NCI-H510A treated with DMSO at 0.1 percent for 48 hours (cell line): ENCODE measurements around the gene NNMT.

Source experiments
- DNase-seq: peaks from one replicate; lab custom pipeline; 2025; lab: John Stamatoyannopoulos, UW

Gene NNMT

GRCh38 chr11:114295676-114296604 is at the start of gene NNMT:
TSS of gene NNMT (plus strand) at chr11:114296399. CDS start at chr11:114296557, 158 bp downstream.
- DNase-seq, result no peak

- no peak for DNase-seq
Measured at GRCh38 chr11:114247070-114247789, 49.0 kb upstream of the NNMT start.

DNA sequence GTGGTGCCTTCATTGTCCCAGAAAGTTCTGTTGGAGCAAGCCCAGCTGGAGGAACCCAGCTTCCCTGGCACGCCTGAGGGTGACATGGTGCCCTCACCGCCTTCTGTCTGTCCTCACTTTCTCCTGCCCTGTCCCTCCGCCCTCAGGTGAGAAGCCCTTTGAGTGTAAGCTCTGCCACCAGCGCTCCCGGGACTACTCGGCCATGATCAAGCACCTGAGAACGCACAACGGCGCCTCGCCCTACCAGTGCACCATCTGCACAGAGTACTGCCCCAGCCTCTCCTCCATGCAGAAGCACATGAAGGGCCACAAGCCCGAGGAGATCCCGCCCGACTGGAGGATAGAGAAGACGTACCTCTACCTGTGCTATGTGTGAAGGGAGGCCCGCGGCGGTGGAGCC is 46.0 kb upstream of the NNMT start:
- no peak for DNase-seq

DNA sequence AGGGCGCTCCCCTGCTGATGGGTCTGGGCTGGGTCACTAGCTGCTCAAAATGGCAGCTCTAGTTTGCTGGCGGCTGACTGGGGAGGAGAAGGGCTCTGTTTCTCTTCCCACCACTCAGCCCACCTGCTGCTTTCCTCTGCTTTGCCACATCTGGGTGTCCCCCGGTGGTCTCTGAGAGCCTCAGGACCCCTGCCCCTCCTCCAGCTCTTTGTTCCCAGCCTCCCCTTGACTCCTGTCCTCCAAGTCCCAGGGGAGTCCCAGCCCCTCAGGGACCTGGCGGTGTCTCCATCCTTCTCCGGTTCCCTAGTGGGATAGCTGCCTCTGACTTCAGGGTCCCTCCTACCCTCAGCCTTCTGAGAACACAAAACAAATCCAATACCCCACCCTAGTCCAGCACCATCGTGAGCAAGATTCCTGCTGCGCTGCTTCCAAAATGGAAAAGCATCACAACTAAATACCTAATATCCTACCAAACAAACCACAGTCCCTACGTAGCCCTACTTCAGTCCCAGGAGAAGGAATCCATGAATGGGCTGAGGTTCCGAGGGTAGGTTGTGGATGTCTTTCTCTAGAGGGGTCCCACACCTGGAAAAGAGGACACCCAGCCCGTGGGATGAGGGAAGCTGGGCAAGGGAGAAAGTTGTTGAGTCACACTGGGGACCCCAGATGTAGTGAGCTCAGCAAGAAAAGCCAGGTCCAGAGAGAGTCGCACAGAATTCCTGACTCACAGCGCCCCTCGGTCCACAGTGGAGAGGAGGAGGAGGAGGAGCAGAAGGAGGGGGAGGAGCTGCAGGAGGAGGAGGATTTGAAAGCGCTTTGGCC is 45.0 kb upstream of the NNMT start:
- DNase-seq, result no peak

GRCh38 chr11:114251815-114252337 is 44.3 kb upstream of the NNMT start:
- DNase-seq, result no peak

- DNase-seq, result no peak
Measured at GRCh38 chr11:114252767-114253166, 43.4 kb upstream of the NNMT start.

DNA sequence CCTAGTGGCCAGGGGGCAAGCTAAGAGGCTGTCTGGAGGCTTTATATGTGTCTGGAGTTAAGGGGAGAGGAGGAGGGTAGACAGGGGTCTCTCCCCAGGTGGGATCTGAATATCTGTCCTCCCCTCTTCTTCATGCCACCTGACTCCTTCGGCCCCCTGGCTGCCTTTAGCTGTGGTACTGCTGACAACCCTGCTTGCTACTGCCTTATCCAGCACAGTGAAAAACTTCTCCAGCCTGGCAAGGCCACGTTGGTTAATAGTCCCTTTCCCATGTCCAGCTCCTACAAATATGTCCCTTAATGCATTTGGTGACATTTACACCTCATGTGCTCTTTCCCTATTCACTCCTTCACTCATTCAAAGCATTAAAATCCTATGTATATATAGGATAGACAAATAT is 42.4 kb upstream of the NNMT start:
- no peak for DNase-seq

DNA sequence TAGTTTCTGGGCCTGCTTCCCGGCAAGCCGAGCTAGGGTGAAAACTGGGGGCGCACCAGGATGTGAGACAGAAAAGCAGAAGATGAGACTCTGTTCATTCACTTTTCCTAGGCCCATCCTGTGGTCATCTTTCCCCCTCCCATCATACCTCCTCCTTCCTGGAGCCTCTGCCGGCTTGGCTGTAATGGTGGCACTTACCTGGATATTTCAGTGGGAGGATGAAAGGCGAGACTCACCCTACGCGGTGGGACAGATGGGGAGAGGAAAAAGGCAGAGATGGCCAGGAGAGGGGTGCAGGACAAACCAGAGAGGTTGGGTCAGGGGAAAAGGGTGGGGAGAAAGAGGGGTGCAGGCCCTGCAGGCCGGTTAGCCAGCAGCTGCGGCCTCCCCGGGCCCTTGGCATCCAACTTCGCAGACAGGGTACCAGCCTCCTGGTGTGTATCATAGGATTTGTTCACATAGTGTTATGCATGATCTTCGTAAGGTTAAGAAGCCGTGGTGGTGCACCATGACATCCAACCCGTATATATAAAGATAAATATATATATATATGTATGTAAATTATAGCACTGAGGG is 41.5 kb upstream of the NNMT start:
- no peak for DNase-seq

DNA sequence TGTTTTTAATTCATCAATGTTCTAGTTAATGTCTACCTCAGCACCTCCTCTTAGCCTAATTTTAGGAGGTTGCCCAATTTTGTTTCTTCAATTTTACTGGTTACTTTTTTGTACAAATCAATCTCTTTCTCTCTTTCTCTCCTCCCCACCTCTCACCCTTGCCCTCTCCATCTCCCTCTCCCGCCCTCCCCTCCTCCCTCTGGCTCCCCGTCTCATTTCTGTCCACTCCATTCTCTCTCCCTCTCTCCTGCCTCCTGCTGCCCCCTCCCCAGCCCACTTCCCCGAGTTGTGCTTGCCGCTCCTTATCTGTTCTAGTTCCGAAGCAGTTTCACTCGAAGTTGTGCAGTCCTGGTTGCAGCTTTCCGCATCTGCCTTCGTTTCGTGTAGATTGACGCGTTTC is 40.9 kb upstream of the NNMT start:
- DNase-seq, result no peak

DNA sequence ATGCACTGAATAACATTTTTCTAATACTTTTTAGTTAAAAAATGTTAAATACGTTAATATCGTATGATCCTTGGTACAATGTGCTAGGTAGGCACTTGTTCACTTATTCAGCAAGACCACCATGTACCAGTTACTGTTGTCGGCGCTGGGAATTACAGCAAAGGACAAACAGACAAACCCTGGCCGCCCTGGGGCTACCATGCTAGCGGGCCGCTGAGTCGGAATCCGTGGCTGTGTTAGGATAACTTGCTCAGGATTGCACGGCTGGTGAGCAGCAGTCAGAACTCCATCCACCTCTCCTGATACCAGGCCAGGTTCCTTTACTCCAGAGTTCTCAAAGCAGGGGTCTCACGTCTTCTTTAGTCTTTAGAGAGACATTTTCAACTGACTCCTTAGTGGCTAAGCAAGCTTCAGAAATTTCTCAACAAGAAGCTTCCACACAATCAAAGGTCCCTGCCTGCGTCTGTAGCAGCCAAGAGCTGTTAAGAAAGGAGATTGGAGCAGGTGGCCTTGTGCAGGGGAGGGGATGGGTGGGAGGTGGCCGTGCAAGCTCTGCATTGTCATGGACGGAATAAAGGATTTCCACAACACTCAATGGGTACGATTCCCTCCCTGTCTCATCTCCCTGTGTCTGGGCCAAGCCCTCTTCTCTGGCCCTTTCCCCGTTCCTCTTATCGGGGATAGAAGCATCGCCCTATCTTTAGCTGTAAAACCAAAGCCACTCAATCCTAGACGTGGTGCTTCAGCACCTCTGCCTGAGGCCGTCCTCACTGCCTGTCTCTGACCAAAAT is 39.8 kb upstream of the NNMT start:
- DNase-seq, result no peak

DNA sequence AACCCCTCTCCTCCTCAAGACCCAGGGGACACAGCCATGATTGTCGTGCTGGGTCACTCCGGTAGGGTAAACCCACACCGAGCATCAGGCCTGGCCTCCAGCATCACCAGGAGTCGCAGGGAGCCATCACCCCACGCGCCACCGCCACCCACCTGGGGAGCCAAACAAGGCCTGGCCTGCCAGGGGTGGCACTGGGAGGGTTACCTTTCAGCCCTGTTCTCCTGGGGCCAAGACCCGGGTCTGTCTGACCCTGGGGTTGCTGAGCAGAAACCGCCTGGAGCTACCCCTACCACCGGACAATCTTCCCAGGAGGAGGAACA is 39.3 kb upstream of the NNMT start:
- no peak for DNase-seq

DNA sequence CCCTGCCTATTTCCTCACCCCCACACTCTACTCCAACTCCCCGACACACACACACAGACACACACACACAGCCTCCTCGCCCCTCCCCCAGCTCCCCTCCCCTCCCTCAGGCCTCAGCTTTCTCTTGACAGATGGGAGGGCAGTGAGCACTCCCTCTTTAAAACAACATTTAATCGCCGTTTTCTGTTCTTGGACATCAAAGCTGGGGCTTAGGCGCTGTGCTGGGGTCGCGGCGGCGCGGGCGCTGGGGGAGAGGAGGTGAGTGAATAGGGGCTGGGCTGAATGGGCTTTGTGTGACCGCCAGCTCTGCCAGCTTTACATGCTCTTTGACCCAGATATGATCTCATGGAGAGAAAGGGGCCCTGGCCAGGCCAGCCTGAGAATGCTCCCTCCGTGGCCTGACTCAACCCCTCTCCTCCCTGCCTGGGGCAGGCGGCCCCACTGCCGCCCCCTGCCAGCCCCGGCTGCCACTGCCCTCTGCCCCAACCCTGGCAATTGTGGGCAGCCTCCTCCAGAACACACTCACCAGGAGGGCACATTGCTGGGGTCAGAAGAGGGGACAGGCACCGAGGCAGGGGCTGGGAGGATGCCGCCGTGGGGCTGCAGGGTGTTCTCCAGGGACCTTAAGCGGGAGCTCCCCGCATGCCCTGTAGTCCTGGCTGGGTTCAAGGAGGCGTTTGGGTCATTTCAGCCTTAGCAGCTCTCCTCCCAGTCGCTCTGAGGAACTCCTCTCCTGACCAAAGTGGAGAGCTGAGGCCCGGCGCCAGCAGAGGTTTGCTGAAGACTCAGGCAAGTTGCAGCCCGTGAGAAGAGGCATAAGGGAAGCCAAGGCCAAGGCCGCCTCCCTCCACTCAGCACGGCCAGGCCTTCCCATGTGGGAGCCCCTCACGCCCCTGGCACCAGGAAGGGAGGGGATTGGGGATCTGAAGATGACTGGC is 38.3 kb upstream of the NNMT start:
- no peak for DNase-seq

DNA sequence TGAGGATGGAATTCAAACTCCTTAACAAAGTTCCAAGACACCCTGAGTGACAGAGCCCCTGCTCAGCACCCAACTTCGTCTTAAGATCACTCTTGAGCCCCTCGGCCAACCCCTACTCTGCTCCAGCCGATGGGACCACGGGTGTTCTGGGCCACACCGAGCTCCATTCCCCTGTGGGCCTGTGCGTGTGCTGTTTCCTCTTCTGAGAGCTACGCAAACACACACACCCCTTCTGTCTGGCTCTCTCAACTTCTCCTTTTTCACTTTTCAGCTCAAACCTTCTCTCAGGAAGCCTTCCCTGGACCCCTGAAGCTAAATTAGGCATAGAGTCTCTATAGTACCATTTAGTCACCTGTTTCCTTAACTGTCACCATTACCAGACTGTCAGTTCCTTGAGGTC is 37.5 kb upstream of the NNMT start:
- DNase-seq, result no peak

GRCh38 chr11:114259124-114259526 is 37.1 kb upstream of the NNMT start:
- no peak for DNase-seq

- no peak for DNase-seq
Measured at GRCh38 chr11:114259551-114259983, 36.6 kb upstream of the NNMT start.

- no peak for DNase-seq
Measured at GRCh38 chr11:114260077-114260476, 36.1 kb upstream of the NNMT start.

DNA sequence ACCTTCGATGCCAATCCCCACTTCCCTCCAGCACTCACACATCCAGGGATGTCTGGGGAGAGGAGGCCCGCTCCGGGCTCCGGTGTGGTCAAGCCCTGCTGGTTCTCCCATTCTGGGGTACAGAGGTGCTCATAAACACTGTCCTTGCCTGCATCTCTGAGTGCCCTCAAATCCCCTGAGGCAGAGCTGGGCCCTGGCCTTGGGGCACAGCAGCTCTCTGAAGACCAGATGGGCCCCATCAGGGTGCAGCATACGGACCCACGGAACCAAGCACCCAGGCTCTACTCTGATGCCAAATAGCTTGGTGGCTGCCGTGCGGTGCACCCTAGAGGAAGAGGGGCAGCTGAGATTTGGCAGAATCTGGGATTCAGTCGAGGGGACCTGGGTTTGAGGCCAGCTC is 35.7 kb upstream of the NNMT start:
- DNase-seq, result no peak

GRCh38 chr11:114261791-114262190 is 34.4 kb upstream of the NNMT start:
- no peak for DNase-seq

DNA sequence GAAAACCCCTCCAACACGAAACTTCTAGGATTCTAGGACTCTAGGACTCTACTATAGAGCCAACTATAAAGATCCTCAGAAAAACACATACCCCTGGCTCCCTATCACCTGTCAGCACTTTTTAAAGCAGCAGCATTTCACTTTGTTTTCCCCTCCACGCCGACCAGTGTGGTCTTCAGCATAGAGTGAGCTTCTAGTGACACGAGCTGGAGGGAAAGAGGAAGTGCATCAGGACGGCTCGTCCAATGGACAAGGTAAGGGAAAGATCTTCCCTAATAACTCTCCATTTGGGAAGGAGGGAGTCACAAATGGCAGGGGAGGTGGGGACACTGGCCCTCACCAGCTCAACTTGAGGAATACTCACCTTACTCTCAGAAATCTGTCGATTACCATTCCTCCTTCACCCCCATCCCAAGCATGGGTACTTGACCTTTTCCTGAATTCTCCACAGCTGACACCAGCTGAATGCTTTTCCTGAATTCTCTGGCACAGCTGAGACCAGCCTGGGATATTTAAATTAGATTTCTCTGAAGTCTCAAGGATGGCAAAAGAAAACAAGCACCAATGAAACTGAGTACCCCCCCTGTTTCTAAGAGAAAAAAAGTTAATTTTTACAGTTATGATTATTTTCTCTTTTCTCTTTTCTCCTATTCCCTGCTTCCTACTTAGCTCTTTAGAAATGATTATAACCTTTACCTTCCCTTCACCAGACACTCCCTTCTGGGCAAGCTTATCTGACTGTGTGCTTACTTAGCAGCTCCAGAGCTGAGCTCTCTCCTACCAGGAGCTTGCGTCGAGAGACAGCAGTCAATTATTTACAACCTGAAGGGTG is 33.3 kb upstream of the NNMT start:
- DNase-seq, result peak; percentile 46
